OCI-LY1 (cell line): ENCODE data around the gene SIVA1.

Experiments
- H2AFZ ChIP-seq: fragments of 200-600 bp; sonication (generic), shearing (Covaris generic); 2 replicates; pipeline ENCODE4 v1.6.0; 2014; ENCODE audit warnings: antibody characterized with exemption, mild to moderate bottlenecking, low read length
- H3F3A ChIP-seq: fragments of 200-600 bp; sonication (generic), shearing (Covaris generic); 2 replicates; pipeline ENCODE4 v1.6.0; 2014; ENCODE audit warnings: mild to moderate bottlenecking, antibody characterized with exemption, low read length, moderate library complexity; ENCODE audit not compliant: insufficient read depth
- H3K27ac ChIP-seq: fragments of 200-600 bp; sonication (generic); 2 replicates; pipeline ENCODE4 v1.5.1; 2014; ENCODE audit warnings: low read length, mixed run types, mild to moderate bottlenecking, low read depth; ENCODE audit not compliant: poor library complexity, severe bottlenecking
- H3K27me3 ChIP-seq: fragments of 200-600 bp; sonication (generic); 2 replicates; pipeline ENCODE4 v1.6.0; 2014; ENCODE audit warnings: antibody characterized with exemption, mild to moderate bottlenecking, low read length, moderate library complexity; ENCODE audit not compliant: insufficient read depth
- H3K36me3 ChIP-seq: fragments of 200-600 bp; sonication (generic); 2 replicates; pipeline ENCODE4 v1.6.1; 2014; ENCODE audit warnings: mild to moderate bottlenecking, antibody characterized with exemption, low read length, moderate library complexity, mixed read lengths; ENCODE audit not compliant: insufficient read depth
- H3K4me1 ChIP-seq: fragments of 200-600 bp; sonication (generic); 2 replicates; pipeline ENCODE4 v1.5.1; 2014; ENCODE audit warnings: mild to moderate bottlenecking, low read length, moderate library complexity; ENCODE audit not compliant: insufficient read depth, severe bottlenecking
- H3K4me2 ChIP-seq: fragments of 200-600 bp; sonication (generic), shearing (Covaris generic); 2 replicates; pipeline ENCODE4 v1.6.1; 2014; ENCODE audit warnings: low read length
- H3K4me3 ChIP-seq: fragments of 200-600 bp; sonication (generic); 2 replicates; pipeline ENCODE4 v1.5.1; 2014; ENCODE audit warnings: low read length, low read depth, mild to moderate bottlenecking, mixed read lengths; ENCODE audit not compliant: poor library complexity, severe bottlenecking
- H3K79me2 ChIP-seq: fragments of 200-600 bp; shearing (Covaris generic); 2 replicates; pipeline ENCODE4 v1.6.1; 2016; ENCODE audit warnings: mixed run types, low read length, mixed read lengths; ENCODE audit not compliant: insufficient read depth
- H3K9ac ChIP-seq: fragments of 200-600 bp; sonication (generic), shearing (Covaris generic); 2 replicates; pipeline ENCODE4 v1.6.1; 2014; ENCODE audit warnings: mild to moderate bottlenecking, low read length, mixed read lengths
- H3K9me2 ChIP-seq: fragments of 200-600 bp; sonication (generic), shearing (Covaris generic); 2 replicates; pipeline ENCODE4 v1.6.1; 2014; ENCODE audit warnings: low read depth, mild to moderate bottlenecking, low read length, mixed read lengths
- H3K9me3 ChIP-seq: fragments of 200-600 bp; shearing (Covaris generic); 2 replicates; pipeline ENCODE4 v1.6.1; 2014; ENCODE audit warnings: low read length, mixed read lengths
- H4K20me1 ChIP-seq: fragments of 200-600 bp; sonication (generic), shearing (Covaris generic); 2 replicates; pipeline ENCODE4 v1.6.0; 2016; ENCODE audit warnings: mild to moderate bottlenecking, low read length; ENCODE audit not compliant: insufficient read depth
- CTCF ChIP-seq: fragments of 200-600 bp; sonication (generic), shearing (Covaris generic); IDR thresholded peaks from 2 replicates; pipeline ENCODE4 v1.5.1; 2017; ENCODE audit warnings: mild to moderate bottlenecking, antibody characterized with exemption, low read length, moderate library complexity, mixed read lengths
- EZH2 ChIP-seq: fragments of 200-600 bp; sonication (generic), shearing (Covaris generic); IDR thresholded peaks from 2 replicates; pipeline ENCODE4 v1.8.0; 2017; ENCODE audit warnings: borderline replicate concordance, mixed run types, mild to moderate bottlenecking, antibody characterized with exemption, low read length, moderate library complexity, mixed read lengths

SIVA1 gene

GRCh38 chr14:104765517-104765916 is 12.6 kb downstream of the SIVA1 start:
- Histone ChIP-seq H3K36me3 (peaks cover 40% of the 10 kb centered on the region), H3K27me3 (no peaks in the 10 kb centered on the region), H3K9ac (no peak overlapping the region), H4K20me1 (no peaks in the 10 kb centered on the region), H3F3A (no peaks in the 10 kb centered on the region), H3K4me2 (no peak overlapping the region), H3K27ac (no peak overlapping the region), H2AFZ (no peak overlapping the region), H3K4me3 (no peak overlapping the region), H3K79me2 (no peaks in the 10 kb centered on the region), H3K4me1 (no peaks in the 10 kb centered on the region), H3K9me2 (no peaks in the 10 kb centered on the region), H3K9me3 (peaks cover 8% of the 10 kb centered on the region; the same call in 1 of the 2 replicates)
- TF ChIP-seq CTCF (no peak), EZH2 (no peak)

GRCh38 chr14:104766256-104766862 is 13.4 kb downstream of the SIVA1 start:
- Histone ChIP-seq H2AFZ (no peak overlapping the region), H3K27me3 (no peaks in the 10 kb centered on the region), H3F3A (no peaks in the 10 kb centered on the region), H3K9ac (no peak overlapping the region), H3K9me2 (no peaks in the 10 kb centered on the region), H3K4me3 (no peak overlapping the region), H3K27ac (no peak overlapping the region), H4K20me1 (no peaks in the 10 kb centered on the region), H3K4me1 (no peaks in the 10 kb centered on the region), H3K36me3 (peaks cover 40% of the 10 kb centered on the region), H3K79me2 (no peaks in the 10 kb centered on the region), H3K9me3 (peaks cover 14% of the 10 kb centered on the region), H3K4me2 (no peak overlapping the region)
- no peak for TF ChIP-seq CTCF
- no peak for TF ChIP-seq EZH2

GRCh38 chr14:104766863-104767633 is 14.1 kb downstream of the SIVA1 start:
- Histone ChIP-seq H3K27me3 (no peaks in the 10 kb centered on the region), H2AFZ (no peak overlapping the region), H3F3A (no peaks in the 10 kb centered on the region), H3K9ac (no peak overlapping the region), H3K27ac (no peak overlapping the region), H3K9me2 (no peaks in the 10 kb centered on the region), H3K79me2 (no peaks in the 10 kb centered on the region), H3K9me3 (peaks cover 15% of the 10 kb centered on the region), H4K20me1 (no peaks in the 10 kb centered on the region), H3K4me1 (no peaks in the 10 kb centered on the region), H3K4me2 (no peak overlapping the region), H3K36me3 (peaks cover 41% of the 10 kb centered on the region), H3K4me3 (no peak overlapping the region)
- TF ChIP-seq EZH2 (no peak), CTCF (no peak)
